IMR-90 (cell line): Measurements from ENCODE around the gene ALK. TPM values are rescaled to one million over a fixed set of nuclear protein-coding genes. Genes with fewer than 3 reads are reported as not detected.

Experiments used
- ATAC-seq: fragments of 200-7000 bp; cut with Tn5 transposase; 2 replicates; pipeline ENCODE4 v1.9.1; 2020; ENCODE audit warnings: low read depth, mild to moderate bottlenecking, moderate library complexity
- BruUV-seq: library from RNA; stranded (reverse); fragments of 400-500 nt; replicated peaks from 2 replicates; lab custom pipeline; 2021; lab: Mats Ljungman, UMichigan
- CTCF ChIA-PET: fragments of 300-600 bp; formaldehyde crosslinking; extraction: SDS; loops from one replicate; lab custom pipeline; 2021; ENCODE audit warnings: antibody characterized with exemption; lab: Yijun Ruan, JAX
- POLR2A ChIA-PET: fragments of 300-600 bp; sonication (Branson Sonifier 250); formaldehyde crosslinking; loops from one replicate; lab custom pipeline; 2022; ENCODE audit warnings: antibody characterized with exemption; ENCODE audit not compliant: unreplicated experiment; lab: Charles Lee
- DNase-seq: peaks from one replicate; pipeline ENCODE4 v3.0.0; 2013
- H2AFZ ChIP-seq: replicated peaks from 2 replicates; pipeline ENCODE3; 2013; ENCODE audit warnings: low read length, mild to moderate bottlenecking; ENCODE audit not compliant: poor library complexity
- H2AK5ac ChIP-seq: 2 replicates; pipeline ENCODE4 v1.6.1; 2013; ENCODE audit warnings: low read depth, low read length, inconsistent platforms
- H2AK9ac ChIP-seq: replicated peaks from 2 replicates; pipeline ENCODE3; 2013; ENCODE audit warnings: mild to moderate bottlenecking, low read depth, low read length, moderate library complexity; ENCODE audit not compliant: poor library complexity
- H2BK120ac ChIP-seq: 2 replicates; pipeline ENCODE4 v1.6.1; 2013; ENCODE audit warnings: low read depth, low read length, inconsistent platforms
- H2BK15ac ChIP-seq: 3 replicates; pipeline ENCODE4 v1.6.1; 2013; ENCODE audit warnings: low read depth, low read length, inconsistent platforms
- H2BK20ac ChIP-seq: 2 replicates; pipeline ENCODE4 v1.6.1; 2013; ENCODE audit warnings: low read depth, mild to moderate bottlenecking, inconsistent platforms, low read length, moderate library complexity
- H2BK5ac ChIP-seq: 2 replicates; pipeline ENCODE4 v1.6.1; 2013; ENCODE audit warnings: mild to moderate bottlenecking, low read depth, low read length, inconsistent platforms; ENCODE audit not compliant: poor library complexity, severe bottlenecking
- H3K14ac ChIP-seq: replicated peaks from 2 replicates; pipeline ENCODE4 v1.6.1; 2013; ENCODE audit warnings: low read depth, low read length, inconsistent platforms
- H3K18ac ChIP-seq: 2 replicates; pipeline ENCODE4 v1.6.1; 2013; ENCODE audit warnings: low read depth, low read length, control low read depth
- H3K23ac ChIP-seq: 2 replicates; pipeline ENCODE4 v1.6.1; 2013; ENCODE audit warnings: low read depth, low read length, inconsistent platforms
- H3K27ac ChIP-seq: 2 replicates; pipeline ENCODE4 v1.5.1; 2013; ENCODE audit warnings: mild to moderate bottlenecking, control low read depth, low read length; ENCODE audit not compliant: insufficient read depth
- H3K27me3 ChIP-seq: 2 replicates; pipeline ENCODE4 v1.6.1; 2013; ENCODE audit warnings: low read length; ENCODE audit not compliant: control insufficient read depth, insufficient read depth
- H3K36me3 ChIP-seq: 2 replicates; pipeline ENCODE4 v1.6.1; 2013; ENCODE audit warnings: low read length, mixed read lengths; ENCODE audit not compliant: control insufficient read depth, insufficient read depth
- H3K4ac ChIP-seq: 2 replicates; pipeline ENCODE4 v1.6.1; 2013; ENCODE audit warnings: low read depth, low read length, inconsistent platforms
- H3K4me1 ChIP-seq: 2 replicates; pipeline ENCODE4 v1.6.1; 2013; ENCODE audit warnings: low read length, mixed read lengths; ENCODE audit not compliant: control insufficient read depth, insufficient read depth
- H3K4me2 ChIP-seq: 2 replicates; pipeline ENCODE4 v1.6.1; 2013; ENCODE audit warnings: low read depth, mild to moderate bottlenecking, control low read depth, low read length, moderate library complexity
- H3K4me3 ChIP-seq: 2 replicates; pipeline ENCODE4 v1.5.1; 2013; ENCODE audit warnings: low read depth, mild to moderate bottlenecking, control low read depth, low read length, moderate library complexity; ENCODE audit not compliant: insufficient read depth
- H3K56ac ChIP-seq: 2 replicates; pipeline ENCODE4 v1.6.1; 2013; ENCODE audit warnings: low read length, inconsistent platforms; ENCODE audit not compliant: insufficient read depth; ENCODE audit errors: extremely low read depth
- H3K79me1 ChIP-seq, 2 experiments: 2 replicates each; pipeline ENCODE4 v1.6.1; 2013; ENCODE audit warnings: low read length in 2 of 2, inconsistent platforms in 1 of 2, low read depth in 1 of 2
- H3K9ac ChIP-seq: 2 replicates; pipeline ENCODE4 v1.6.1; 2013; ENCODE audit warnings: low read depth, low read length, control low read depth
- H3K9me1 ChIP-seq: 2 replicates; pipeline ENCODE4 v1.6.1; 2013; ENCODE audit warnings: low read length, inconsistent platforms; ENCODE audit not compliant: insufficient read depth
- H3K9me3 ChIP-seq: 2 replicates; pipeline ENCODE4 v1.6.1; 2013; ENCODE audit warnings: low read length; ENCODE audit not compliant: control insufficient read depth, insufficient read depth
- H4K20me1 ChIP-seq: 2 replicates; pipeline ENCODE4 v1.6.1; 2013; ENCODE audit warnings: low read length, inconsistent platforms; ENCODE audit not compliant: insufficient read depth
- H4K5ac ChIP-seq: 2 replicates; pipeline ENCODE4 v1.6.1; 2013; ENCODE audit warnings: mild to moderate bottlenecking, low read depth, low read length, control low read depth
- H4K8ac ChIP-seq, 2 experiments: 2 replicates each; pipeline ENCODE4 v1.6.1; 2013; ENCODE audit warnings: low read depth in 2 of 2, low read length in 2 of 2, control low read depth in 1 of 2, inconsistent platforms in 1 of 2
- H4K91ac ChIP-seq: 2 replicates; pipeline ENCODE4 v1.6.1; 2013; ENCODE audit warnings: low read depth, low read length, inconsistent platforms; ENCODE audit not compliant: insufficient read depth
- BHLHE40 ChIP-seq: fragments of 150-350 bp; IDR thresholded peaks from 2 replicates; pipeline ENCODE4 v1.6.1; 2016; ENCODE audit warnings: mild to moderate bottlenecking, low read depth, low read length
- CEBPB ChIP-seq: IDR thresholded peaks from 2 replicates; pipeline ENCODE4 v1.6.1; 2012; ENCODE audit warnings: low read depth, low read length, improper control_type of control experiment
- CHD1 ChIP-seq: IDR thresholded peaks from 2 replicates; pipeline ENCODE4 v1.6.1; 2012; ENCODE audit warnings: low read depth, low read length, improper control_type of control experiment
- CTCF ChIP-seq: conservative IDR thresholded peaks from 2 replicates; pipeline ENCODE4 v1.5.1; 2012; ENCODE audit warnings: mild to moderate bottlenecking, low read depth, low read length, improper control_type of control experiment
- ELK1 ChIP-seq: fragments of 150-350 bp; IDR thresholded peaks from 2 replicates; pipeline ENCODE4 v1.6.1; 2016; ENCODE audit warnings: low read depth, mild to moderate bottlenecking, low read length, moderate library complexity, borderline replicate concordance
- FOS ChIP-seq: fragments of 150-350 bp; IDR thresholded peaks from 2 replicates; pipeline ENCODE4 v1.6.1; 2016; ENCODE audit warnings: low read depth, low read length
- MAFK ChIP-seq: IDR thresholded peaks from 2 replicates; pipeline ENCODE4 v1.6.1; 2012; ENCODE audit warnings: low read depth, low read length, improper control_type of control experiment
- MAZ ChIP-seq: IDR thresholded peaks from 2 replicates; pipeline ENCODE4 v1.6.1; 2012; ENCODE audit warnings: low read depth, mild to moderate bottlenecking, low read length, improper control_type of control experiment, moderate library complexity, borderline replicate concordance
- MXI1 ChIP-seq: IDR thresholded peaks from 2 replicates; pipeline ENCODE4 v1.6.1; 2012; ENCODE audit warnings: low read depth, mild to moderate bottlenecking, low read length, moderate library complexity, borderline replicate concordance
- POLR2A ChIP-seq: IDR thresholded peaks from 2 replicates; pipeline ENCODE4 v1.6.1; 2012; ENCODE audit warnings: mild to moderate bottlenecking, low read depth, low read length
- RAD21 ChIP-seq: IDR thresholded peaks from 2 replicates; pipeline ENCODE4 v1.6.1; 2012; ENCODE audit warnings: low read length, improper control_type of control experiment
- RCOR1 ChIP-seq: IDR thresholded peaks from 2 replicates; pipeline ENCODE4 v1.6.1; 2012; ENCODE audit warnings: mild to moderate bottlenecking, low read length, improper control_type of control experiment; ENCODE audit not compliant: insufficient replicate concordance
- RFX5 ChIP-seq: IDR thresholded peaks from 2 replicates; pipeline ENCODE4 v1.8.0; 2012; ENCODE audit warnings: low read depth, mild to moderate bottlenecking, low read length, moderate library complexity
- WGBS, 2 experiments: methylation state at CpG; one replicate each; pipeline versions ENCODE4 v1.1.5 to v1.1.7; 2013; ENCODE audit warnings: missing lambda C conversion rate in 2 of 2; ENCODE audit not compliant: insufficient read length in 1 of 2; ENCODE audit errors: extremely low coverage in 2 of 2; 5-methylcytosine and 5-hydroxymethylcytosine counted together
- dilution Hi-C: fragments of 300-500 bp; cut with HindIII; formaldehyde crosslinking; loops from one replicate; pipeline ENCODE4 v1.14.3; 2018; ENCODE audit warnings: low sequenced_read_pairs; ENCODE audit not compliant: unreplicated experiment
- in situ Hi-C: fragments of 300-500 bp; cut with MboI; formaldehyde crosslinking; loops from 3 replicates; pipeline ENCODE4 v1.14.3; 2019; ENCODE audit warnings: low sequenced_read_pairs, inconsistent platforms, mixed read lengths
- intact Hi-C: fragments of 100-400 bp; cut with micrococcal nuclease; formaldehyde crosslinking; loops from 2 replicates; pipeline ENCODE4 v1.10.0; 2022
- polyA plus RNA-seq, 3 experiments: library from polyadenylated mRNA; depleted of rRNA; stranded (reverse); fragments of >200 nt; gene quantifications; 2 replicates each; pipeline ENCODE4 v1.2.3, GENCODE V29; 2012; ENCODE audit warnings: low replicate concordance in 1 of 3
- total RNA-seq: library from RNA; depleted of rRNA; stranded (reverse); fragments of >200 nt; gene quantifications from 2 replicates; pipeline ENCODE4 v1.2.3, GENCODE V29; 2012

ALK gene
- total and polyA plus RNA-seq, 2 of the 4 experiments (the other 2 are of a cell fraction) = not detected

GRCh38 chr2:29412197-29412925 is 509.0 kb downstream of the ALK start:
- BruUV-seq = no TSS peak
- in situ Hi-C loops (no loop called here), intact Hi-C loops (no loop called here), dilution Hi-C loops (no loop called here)
- Histone ChIP-seq H2BK15ac (no peak overlapping the region), H4K20me1 (no peaks in the 10 kb centered on the region), H3K23ac (no peak overlapping the region), H3K4ac (no peak overlapping the region), H2BK20ac (no peak overlapping the region), H3K27ac (no peak overlapping the region), H2BK5ac (no peak overlapping the region), H3K4me2 (no peak overlapping the region), H3K18ac (no peak overlapping the region), H2AFZ (no peak overlapping the region), H3K9me1 (no peaks in the 10 kb centered on the region), H3K36me3 (no peaks in the 10 kb centered on the region), H2AK9ac (no peak overlapping the region), H3K9ac (no peak overlapping the region), H3K79me1 (no peaks in the 10 kb centered on the region), H3K9me3 (no peaks in the 10 kb centered on the region), H4K8ac (no peak overlapping the region), H3K27me3 (peaks cover 4% of the 10 kb centered on the region; the same call in 1 of the 2 replicates), H4K91ac (no peak overlapping the region), H3K4me1 (no peaks in the 10 kb centered on the region), H3K14ac (no peak overlapping the region), H4K5ac (no peak overlapping the region), H3K4me3 (no peak overlapping the region), H2AK5ac (no peak overlapping the region), H3K56ac (no peak overlapping the region), H2BK120ac (no peak overlapping the region)
- CTCF ChIA-PET = no interaction called here
- DNase-seq = no peak
- POLR2A ChIA-PET = no interaction called here
- ATAC-seq = no peak
- WGBS, 2 experiments = 80% methylated on average over 1 of the region's 1 CpG; no CpG with 5 or more reads in 1 of the 2 experiments
- no peak for TF ChIP-seq ELK1
- no peak for TF ChIP-seq CTCF
- no peak for TF ChIP-seq MXI1
- no peak for TF ChIP-seq BHLHE40
- no peak for TF ChIP-seq CEBPB
- no peak for TF ChIP-seq MAZ
- TF ChIP-seq POLR2A = no peak
- TF ChIP-seq MAFK = no peak
- TF ChIP-seq RFX5 = no peak
- TF ChIP-seq FOS = no peak
- TF ChIP-seq RCOR1 = no peak
- no peak for TF ChIP-seq CHD1
- TF ChIP-seq RAD21 = no peak
